ENCODE measurements around the gene HIPK2. TPM values are rescaled to one million over a fixed set of nuclear protein-coding genes. Genes with fewer than 3 reads are reported as not detected.
A peak's percentile ranks its signal among the peaks of the same experiment; 100 is the strongest.

Gene HIPK2
- polyA plus RNA-seq, 3 donors, result 6.3 to 29.0 (median 23.2) TPM

DNA sequence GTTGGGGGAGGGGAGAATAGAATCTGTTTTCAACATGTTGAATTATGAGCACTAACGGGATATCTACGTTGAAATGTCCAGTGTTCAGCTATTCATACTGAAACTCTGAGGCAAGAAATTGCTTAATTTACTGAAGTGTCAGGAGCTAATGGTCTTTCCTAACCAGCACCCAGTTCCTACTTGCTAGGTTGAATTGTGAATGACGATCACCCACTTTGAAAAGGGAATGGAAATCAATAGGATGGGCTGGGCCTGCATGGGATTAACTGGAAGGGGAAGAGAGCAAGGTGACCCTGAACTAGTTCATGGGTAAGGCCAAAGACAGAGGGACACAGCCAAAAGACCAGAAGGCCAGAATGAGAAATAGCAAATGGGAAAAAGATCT is 51.3 kb downstream of the HIPK2 start:
- 46 to 75% (median 53%) methylated on average over 3 of the region's 3 CpGs for WGBS, 3 donors
- H3K27ac ChIP-seq (ENCODE audit: low read depth, low read length), result no peak overlapping the region

DNA sequence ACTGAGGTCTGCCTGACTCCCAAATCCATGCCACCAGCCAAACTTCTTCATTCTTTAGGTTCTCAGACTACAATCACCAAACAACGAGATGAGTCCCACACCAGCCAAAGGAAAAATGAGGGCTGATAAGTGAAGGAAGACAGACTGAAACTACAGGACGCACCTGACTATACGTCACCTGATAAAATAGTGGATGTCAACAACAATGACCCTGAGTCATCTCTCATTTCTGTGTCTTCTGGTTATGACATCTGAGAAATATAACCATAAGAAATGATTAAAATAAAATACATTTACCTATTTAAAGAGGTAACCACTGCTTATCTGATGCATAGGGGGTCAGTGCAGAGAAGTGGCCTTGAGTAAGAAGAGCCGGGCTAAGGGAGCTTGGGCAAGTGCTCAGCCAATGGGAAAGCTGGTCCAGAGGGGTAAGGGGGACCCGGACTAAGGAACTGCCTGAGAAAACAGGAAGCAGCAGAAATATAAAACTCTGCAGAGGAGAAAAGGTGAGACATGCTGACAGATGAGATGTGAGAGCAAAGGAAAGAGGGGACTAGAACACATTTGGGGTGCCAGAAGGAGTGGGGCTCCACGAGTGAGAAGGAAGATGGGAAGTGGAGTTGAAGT is 51.8 kb downstream of the HIPK2 start:
- WGBS, 3 donors, result 51 to 62% (median 57%) methylated on average over 6 of the region's 6 CpGs
- no peak overlapping the region for H3K27ac ChIP-seq (ENCODE audit: low read depth, low read length)

DNA sequence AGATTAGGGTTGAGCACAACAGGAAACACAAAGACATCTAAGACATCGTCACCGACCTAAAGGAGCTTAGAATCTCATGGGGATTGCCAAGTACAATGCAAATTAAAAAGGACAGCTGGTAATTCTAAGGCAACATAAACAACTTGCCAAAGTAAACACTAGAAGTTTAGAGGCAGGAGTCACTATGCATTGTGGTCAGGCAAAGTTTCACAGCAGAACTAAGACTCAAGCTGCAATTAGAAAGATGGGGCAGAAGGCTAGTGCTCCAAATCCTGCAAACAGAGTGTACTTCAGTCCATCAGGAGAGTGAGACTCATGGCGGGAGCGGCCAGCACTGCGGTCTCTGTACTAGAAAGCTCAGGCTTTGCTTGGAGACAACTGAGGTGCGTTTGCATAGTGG is 52.7 kb downstream of the HIPK2 start:
- WGBS, 3 donors, result 79 to 86% (median 80%) methylated on average over 6 of the region's 6 CpGs
- H3K27ac ChIP-seq (ENCODE audit: low read depth, low read length), result no peak overlapping the region

DNA sequence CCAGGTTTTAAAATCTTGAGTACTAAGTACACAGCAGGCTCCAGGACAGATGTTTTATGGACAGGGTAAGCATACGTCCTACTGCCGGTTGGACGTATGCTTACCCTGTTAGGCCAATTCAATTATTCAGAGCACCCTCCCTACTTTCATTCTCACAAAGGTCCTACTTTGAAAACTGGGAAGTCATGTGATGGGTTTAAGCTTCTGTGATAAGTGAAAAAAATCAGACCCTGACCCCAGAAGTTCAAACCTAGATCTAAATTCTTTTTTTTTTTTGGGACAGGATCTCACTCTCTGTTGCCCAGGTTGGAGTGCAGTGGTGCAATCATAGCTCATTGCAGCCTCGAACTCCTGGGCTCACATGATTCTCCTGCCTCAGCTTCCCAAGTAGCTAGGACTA is 55.2 kb downstream of the HIPK2 start:
- 57 to 89% (median 63%) methylated on average over 4 of the region's 4 CpGs for WGBS, 3 donors
- no peak overlapping the region for H3K27ac ChIP-seq (ENCODE audit: low read depth, low read length)

DNA sequence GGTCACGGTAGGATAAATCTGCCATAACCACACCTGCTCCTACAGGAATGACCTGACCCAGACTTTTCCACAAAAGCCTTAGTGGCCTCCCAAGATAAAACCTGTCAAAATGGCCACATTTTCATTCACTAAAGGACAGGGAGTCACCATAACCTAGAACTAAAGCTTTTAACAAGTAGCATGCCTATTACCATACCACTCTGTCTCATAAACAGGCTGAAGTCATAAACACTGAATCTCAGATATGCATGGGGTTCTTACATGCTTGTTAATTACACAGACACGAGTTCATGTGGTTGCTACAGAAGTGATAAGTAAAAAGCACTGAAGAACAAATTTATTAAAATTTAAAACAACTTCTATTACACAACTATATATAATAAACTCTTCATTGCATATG is 56.0 kb downstream of the HIPK2 start:
- WGBS, 3 donors, result 49 to 68% (median 60%) methylated on average over 2 of the region's 2 CpGs
- H3K27ac ChIP-seq (ENCODE audit: low read depth, low read length), result no peak overlapping the region

DNA sequence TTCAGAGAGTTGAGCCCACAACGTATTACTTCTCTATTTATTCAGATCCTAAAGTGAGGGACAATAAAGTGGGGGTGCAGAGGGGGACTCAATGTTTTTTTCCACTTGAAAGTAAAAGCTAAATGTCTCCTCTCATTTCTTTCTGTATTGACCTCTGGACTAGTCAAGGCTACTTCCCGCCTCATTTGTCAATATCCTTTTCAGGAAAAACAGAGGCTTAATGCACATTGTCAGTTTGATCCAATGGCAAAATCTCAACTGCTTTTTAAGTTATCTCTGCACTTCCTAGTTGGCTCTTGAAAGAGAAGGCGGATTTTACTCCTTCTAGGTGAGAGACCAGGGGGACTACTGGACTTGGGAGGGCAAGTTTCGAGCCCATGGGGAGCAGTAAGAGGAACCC is 56.4 kb downstream of the HIPK2 start:
- 48 to 55% (median 49%) methylated on average over 4 of the region's 4 CpGs for whole genome bisulfite sequencing, 3 donors
- H3K27ac ChIP-seq (ENCODE audit: low read depth, low read length), result no peak overlapping the region

DNA sequence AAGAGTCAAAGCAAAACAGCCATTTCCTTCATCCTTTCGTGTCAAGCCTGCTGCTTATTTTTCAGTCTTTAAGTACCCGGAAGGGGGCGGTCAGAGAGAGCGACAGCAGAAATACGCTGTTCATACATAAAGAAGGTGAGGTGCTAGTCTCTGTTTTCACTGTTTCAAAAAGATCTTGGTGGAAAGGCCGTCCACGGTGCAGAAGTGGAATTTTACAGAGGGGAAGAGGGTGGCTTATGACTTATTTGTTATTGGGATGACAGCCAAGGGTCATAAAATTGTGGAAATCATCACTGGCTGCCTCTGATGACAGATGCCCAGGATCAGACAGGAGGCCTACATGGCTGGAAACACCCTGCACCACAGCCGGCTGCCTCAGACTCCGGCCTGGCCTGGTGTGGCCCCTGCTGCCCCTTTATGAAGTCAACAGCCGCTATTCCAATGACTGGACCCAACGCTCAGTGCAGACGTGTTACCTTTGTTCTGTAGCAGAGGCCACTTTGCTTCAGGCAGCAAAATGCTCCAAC is 57.0 kb downstream of the HIPK2 start:
- peak overlapping the region; percentile 19 for H3K27ac ChIP-seq (ENCODE audit: low read depth, low read length)
- WGBS, 3 donors, result 49 to 79% (median 56%) methylated on average over 12 of the region's 12 CpGs

DNA sequence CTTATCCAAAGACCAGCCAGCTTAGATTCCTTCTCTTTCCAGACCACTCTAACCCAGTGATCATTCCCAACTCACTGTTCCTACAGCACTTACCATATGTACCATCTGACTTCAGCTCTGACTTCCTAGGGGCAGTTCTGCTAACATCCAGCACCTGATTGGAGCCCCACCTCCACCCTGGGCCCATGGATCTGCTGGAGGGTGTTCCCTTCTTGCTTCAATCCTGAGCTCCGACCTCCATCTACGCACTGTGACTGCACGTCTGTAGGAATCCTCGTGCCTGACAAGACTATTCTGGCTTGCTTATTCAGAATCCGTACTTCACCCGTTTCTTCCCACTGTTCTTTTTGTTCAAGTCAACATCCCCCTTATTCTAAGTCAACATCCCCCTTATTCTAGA is 57.6 kb downstream of the HIPK2 start:
- no peak overlapping the region for H3K27ac ChIP-seq (ENCODE audit: low read depth, low read length)

DNA sequence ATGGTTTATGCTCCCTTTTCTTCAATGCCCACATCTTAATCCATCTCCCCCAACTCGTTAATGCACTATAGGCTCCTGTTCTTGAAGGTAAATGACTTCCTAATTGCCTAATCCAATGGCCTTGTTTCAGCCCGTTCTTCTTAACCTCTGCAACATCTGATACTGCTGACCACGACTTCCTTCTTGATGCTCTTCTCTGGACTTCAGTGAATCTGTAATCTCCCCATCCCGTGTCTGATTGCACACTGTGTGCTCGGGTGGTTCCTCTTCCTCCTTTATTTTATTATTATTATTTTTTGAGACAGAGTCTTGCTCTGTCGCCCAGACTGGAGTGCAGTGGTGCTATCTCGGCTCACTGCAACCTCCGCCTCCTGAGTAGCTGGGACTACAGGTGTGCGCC is 58.9 kb downstream of the HIPK2 start:
- 67 to 92% (median 73%) methylated on average over 9 of the region's 9 CpGs for WGBS, 3 donors
- no peak overlapping the region for H3K27ac ChIP-seq (ENCODE audit: low read depth, low read length)

More for the DNA sequence above, 57.6 kb downstream of the HIPK2 start:
- 93 to 96% (median 95%) methylated on average over 6 of the region's 6 CpGs for WGBS, 3 donors

DNA sequence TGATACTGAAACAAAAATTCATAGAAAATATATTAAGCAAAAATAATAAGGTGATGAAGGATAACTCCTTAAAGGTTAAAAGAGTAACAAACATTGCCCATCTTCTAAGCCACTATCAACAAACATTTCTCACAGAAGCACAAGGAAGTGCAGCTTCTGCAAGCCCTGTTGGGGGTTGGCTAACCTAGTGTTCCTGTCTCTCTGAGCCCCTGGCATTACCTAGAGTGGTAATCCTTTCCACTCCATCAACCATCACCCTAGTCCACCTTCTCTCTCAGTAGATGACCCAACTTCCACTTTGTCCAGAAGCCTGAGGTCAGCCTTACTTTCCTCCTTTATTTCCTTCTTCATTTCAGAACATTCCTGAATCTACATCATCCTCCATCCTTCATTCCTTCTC is 59.7 kb downstream of the HIPK2 start:
- H3K27ac ChIP-seq (ENCODE audit: low read depth, low read length), result no peak overlapping the region

DNA sequence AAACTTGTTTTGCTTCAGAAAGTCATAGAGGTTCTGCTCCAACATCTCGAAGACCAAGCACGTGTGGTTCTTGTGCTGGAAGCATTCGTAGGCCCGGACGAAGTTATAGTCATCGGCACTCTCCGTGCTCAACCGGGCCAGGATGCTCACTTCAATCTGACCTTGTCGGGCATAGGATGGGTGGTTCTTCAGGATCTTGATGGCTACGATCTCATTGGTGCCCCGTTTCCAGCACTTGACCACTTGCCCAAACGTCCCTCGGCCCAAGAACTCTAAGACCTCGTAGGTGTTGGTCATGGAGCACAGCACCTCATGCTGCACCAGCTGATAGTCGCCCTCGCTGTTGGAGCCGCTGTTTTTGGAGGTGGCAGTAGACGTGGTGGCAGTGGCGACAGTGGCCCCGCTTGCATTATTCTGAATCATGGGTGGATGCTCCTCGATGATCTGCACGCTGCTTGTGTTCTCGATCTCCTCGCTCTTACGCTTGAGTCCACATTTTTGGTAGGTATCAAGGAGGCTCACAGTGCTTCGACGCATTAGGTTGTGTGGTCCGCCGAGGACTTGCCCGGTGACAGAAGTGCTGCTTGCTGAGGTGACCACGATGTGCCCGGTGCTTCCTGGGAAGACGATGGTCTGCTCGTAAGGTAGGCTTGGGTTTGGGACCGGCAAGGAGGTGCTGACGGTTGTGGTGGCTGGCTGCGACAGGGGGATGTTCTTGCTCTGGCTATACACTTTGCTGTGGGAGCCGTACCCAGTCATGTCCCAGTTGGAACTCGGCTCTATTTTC is 61.4 kb downstream of the HIPK2 start:
- 97 to 98% (median 97%) methylated on average over 39 of the region's 39 CpGs for WGBS, 3 donors

DNA sequence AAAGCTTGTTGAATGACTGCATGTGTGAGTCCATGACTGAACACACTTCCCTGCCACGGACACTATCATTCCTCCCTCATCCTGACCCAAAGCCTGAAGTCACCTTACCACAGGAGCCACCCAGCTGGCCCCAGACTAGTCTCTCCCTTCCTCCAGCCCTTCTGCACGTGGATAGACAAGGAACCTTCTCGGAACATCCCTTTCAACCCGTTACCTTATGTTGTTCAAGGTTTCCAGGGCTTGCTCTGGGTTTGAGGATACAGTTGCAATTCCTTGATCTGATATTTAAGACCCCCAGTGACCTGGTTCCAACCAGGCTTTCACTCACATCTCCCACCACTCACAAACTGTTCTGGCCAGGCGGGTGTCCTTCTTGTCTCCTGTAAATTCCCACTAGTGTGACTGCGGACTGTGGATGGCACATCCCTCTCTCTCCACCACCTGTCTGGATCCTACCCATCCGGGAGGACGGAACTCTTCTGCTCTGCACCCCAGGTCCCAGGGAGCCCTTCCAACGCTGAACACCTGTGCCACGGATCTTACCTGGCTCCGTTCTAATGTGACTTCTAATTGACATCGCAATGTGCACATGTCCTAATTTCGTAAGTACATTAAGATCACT is 62.5 kb downstream of the HIPK2 start:
- no peak overlapping the region for H3K27ac ChIP-seq (ENCODE audit: low read depth, low read length)
- 96% methylated on average over 13 of the region's 13 CpGs for WGBS, 3 donors

More for the DNA sequence above, 61.4 kb downstream of the HIPK2 start:
- H3K27ac ChIP-seq (ENCODE audit: low read depth, low read length), result no peak overlapping the region

DNA sequence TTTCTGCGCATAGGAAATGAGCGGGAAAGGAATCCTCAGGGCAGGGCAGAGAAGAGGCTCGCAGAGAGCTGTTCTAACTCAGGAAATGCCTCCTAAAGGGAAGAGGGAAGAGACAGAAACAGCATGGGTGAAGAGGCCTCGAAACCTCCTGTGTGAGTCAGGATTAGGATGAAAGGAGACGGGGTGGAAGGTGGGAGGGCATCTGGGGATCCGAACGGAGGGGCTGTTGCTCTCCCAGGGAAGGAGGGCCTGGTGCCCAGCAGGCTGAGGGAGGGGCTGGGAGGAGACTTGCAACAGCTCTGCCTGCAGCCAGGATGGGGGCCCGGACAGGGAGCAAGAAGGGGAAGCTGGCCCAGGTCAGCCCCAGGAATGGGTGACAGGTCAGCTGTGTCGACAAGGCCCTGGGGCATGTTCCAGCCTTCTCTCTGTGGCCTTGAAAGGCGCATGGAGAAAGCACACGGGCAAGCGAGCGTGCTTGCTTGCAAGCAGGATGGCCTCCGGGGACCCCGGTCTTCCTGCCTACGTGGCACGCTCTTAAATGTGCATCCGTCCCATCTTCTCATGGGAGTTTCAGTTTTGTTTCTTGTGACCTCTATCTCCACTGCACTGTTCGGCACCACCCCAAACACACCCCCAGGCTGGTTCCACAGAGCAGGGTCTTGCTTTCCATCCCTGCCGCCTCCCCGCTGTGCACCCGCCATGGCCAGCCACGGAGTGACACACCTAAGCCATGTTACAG is 63.5 kb downstream of the HIPK2 start:
- 56 to 77% (median 64%) methylated on average over 23 of the region's 23 CpGs for WGBS, 3 donors
- H3K27ac ChIP-seq (ENCODE audit: low read depth, low read length), result no peak overlapping the region

DNA sequence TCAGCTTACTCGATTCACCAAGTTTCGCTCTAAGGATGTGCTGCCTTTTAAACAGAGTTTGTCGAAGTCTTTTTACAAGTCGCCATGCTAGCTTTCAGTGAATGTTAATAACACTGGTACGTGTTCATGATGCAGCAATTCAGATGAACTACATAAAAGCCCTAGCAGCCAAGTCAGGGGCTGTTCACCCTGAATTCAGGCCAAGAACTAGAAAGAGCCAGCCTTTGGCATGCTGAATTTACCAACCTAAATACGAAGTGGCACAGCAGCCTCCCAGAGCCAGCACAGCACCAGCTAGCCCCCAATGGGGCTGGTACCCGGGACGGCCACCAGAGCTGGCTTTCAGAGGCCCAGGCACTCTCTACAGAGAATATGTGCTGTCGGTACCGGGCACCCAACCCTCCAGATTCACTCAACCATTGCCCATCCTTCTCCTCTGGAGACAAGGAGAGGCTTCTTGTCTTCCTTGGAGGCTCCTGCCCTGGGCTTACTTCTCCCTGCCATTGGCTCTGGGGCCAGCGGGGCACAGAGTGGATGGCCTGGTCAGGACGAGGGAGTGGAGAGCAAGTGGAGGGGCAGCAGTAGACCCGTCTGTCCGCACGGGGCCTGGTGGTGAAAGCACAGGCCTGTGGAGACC is 64.2 kb downstream of the HIPK2 start:
- 87 to 90% (median 89%) methylated on average over 15 of the region's 15 CpGs for WGBS, 3 donors
- H3K27ac ChIP-seq (ENCODE audit: low read depth, low read length), result no peak overlapping the region

DNA sequence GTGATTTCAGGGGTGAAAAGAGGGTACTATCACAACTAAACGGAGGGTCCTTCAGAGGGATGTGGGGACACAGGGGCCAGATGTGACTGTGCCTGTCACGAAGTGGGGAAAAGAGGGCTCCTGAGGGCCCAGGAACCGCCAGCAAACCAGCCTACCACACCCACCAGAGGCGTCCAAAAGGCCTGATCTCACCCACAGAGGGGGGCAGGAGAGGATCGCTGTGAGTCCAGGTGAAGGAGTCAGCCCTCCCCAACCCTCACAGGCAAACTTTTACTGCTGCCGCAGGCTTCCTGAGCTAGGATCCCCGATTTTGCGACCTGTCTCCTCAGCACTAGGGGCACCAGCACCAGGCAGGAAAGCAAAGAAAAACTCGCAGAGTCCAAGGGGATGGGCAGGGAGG is 64.7 kb downstream of the HIPK2 start:
- 88 to 96% (median 93%) methylated on average over 9 of the region's 9 CpGs for WGBS, 3 donors
- no peak overlapping the region for H3K27ac ChIP-seq (ENCODE audit: low read depth, low read length)

DNA sequence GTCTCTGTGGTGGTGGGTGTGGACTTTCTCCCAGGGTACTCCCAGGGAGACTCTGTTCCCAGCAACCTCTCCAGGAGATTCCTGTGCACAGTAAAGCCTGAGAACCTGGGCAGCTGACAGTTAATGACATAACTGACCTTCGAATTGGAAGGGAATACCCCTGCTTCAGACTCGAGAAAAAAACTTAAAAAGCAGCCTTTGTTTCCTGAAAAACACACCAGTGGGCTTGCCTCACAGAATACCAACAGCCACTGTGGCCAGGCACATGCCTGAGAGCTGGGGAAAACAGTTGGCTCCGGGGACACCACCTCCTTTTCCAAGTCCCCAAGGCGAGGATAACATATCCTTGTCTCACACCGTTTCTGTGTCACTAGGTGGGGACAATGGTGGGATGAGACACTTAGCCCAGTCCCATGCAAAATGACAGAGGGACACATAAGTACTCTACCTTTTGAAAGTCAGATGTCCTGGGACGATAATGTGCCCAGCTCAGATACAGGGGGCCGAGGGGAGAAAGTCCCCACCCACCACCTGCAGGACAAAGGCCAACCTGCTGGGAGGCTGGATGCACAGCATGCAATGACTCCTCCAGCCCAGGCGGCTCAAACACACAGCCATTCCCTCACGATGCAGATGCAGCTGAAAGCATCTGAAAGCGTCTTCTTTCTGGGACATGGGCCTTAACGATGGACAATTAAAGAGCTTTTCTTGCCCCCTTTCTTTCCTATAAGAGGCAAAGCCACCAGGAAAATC is 65.6 kb downstream of the HIPK2 start:
- WGBS, 3 donors, result 55 to 82% (median 80%) methylated on average over 11 of the region's 11 CpGs

DNA sequence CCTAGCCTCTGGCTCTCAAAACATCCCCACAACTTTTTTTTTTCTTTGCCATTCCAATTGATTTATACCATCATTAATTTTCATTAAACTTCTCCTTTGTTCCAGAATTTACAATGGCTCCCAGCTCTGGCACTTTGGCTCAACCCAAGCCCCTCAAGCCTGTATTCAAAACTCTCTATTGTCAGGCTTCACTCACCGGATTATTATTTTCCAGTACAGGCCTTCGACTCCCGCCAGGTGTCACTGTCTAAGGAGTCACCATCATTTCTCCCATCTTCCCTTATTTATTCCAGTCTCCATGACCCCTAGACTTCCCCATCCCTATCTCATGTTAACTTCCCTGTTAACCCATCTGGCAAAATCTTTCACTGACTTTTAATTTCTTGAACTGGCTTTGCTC is 67.8 kb downstream of the HIPK2 start:
- WGBS, 3 donors, result 93 to 99% (median 96%) methylated on average over 3 of the region's 3 CpGs
- no peak overlapping the region for H3K27ac ChIP-seq (ENCODE audit: low read depth, low read length)

More for the DNA sequence above, 65.6 kb downstream of the HIPK2 start:
- no peak overlapping the region for H3K27ac ChIP-seq (ENCODE audit: low read depth, low read length)

DNA sequence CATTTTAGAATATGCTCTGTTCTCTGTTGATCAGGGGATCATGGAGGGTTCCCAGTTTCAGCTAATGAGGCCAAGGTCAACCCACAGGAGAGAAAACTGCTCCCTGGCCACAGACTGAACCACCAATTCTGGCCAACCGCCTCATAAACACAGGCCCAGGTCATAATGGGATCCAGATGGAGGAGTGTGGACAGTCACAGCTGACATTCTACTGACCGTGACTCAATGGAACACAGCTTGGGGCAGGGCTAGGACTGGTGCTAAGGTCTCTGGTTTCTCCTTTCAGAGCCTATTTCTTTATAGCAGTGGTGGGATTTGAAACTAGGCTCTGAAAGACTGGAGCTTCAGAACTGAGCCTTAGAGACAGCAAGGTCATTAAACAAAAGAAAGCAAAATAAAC is 68.3 kb downstream of the HIPK2 start:
- 55 to 68% (median 56%) methylated on average over 2 of the region's 2 CpGs for WGBS, 3 donors
- no peak overlapping the region for H3K27ac ChIP-seq (ENCODE audit: low read depth, low read length)
